Muscle layer of duodenum (tissue), 2 donors: ENCODE results near the gene WDR55.
"Not testable (repeated sequence)": the region's sequence is repeated elsewhere in the genome, so short reads cannot be mapped to it uniquely, and the experiment has no call there.

ENCODE experiments used
- H3K27ac ChIP-seq: one replicate; pipeline ENCODE4 v1.7.0; 2013; ENCODE audit warnings: mild to moderate bottlenecking, low read length
- H3K27me3 ChIP-seq: one replicate; pipeline ENCODE4 v1.7.0; 2013; ENCODE audit warnings: low read depth, mild to moderate bottlenecking, control low read depth, low read length
- H3K36me3 ChIP-seq, 2 donors: one replicate each; pipeline ENCODE4 v1.7.0; 2013; ENCODE audit warnings: low read length in 2 of 2, control low read depth in 1 of 2, mild to moderate bottlenecking in 1 of 2; ENCODE audit not compliant: insufficient read depth in 2 of 2, control insufficient read depth in 1 of 2
- H3K4me1 ChIP-seq, 2 donors: one replicate each; pipeline ENCODE4 v1.7.0; 2013; ENCODE audit warnings: low read length in 2 of 2, mild to moderate bottlenecking in 2 of 2, control low read depth in 1 of 2, moderate library complexity in 1 of 2; ENCODE audit not compliant: insufficient read depth in 2 of 2, control insufficient read depth in 1 of 2
- H3K4me3 ChIP-seq, 2 donors: one replicate each; pipeline ENCODE4 v1.7.0; 2013; ENCODE audit warnings: low read length in 2 of 2, low read depth in 1 of 2, mild to moderate bottlenecking in 1 of 2
- H3K9me3 ChIP-seq, 2 donors: one replicate each; pipeline ENCODE4 v1.7.0; 2013; ENCODE audit warnings: low read length in 2 of 2, control low read depth in 1 of 2, mild to moderate bottlenecking in 1 of 2; ENCODE audit not compliant: control insufficient read depth in 1 of 2
- donor health status: healthy.

WDR55 gene

GRCh38 chr5:140664359-140665119 lies at the start of gene WDR55:
Gene WDR55 (plus strand): TSS chr5:140664904. CDS start chr5:140664913, 9 bp downstream.
- H3K9me3 ChIP-seq = no peaks in the 10 kb centered on the region
- H3K27me3 ChIP-seq = no peaks in the 10 kb centered on the region
- H3K36me3 ChIP-seq = peaks cover 47 to 64% of the 10 kb centered on the region in 2 donors
- peak within 1 kb of the TSS; percentile 98 for H3K27ac ChIP-seq
- H3K4me1 ChIP-seq = peaks cover 3 to 24% of the 10 kb centered on the region in 2 donors
- peak within 1 kb of the TSS; percentile 97 to 99 for H3K4me3 ChIP-seq

GRCh38 chr5:140622301-140622700 lies 42.4 kb upstream of the WDR55 start:
- Histone ChIP-seq H3K36me3 (no peaks in the 10 kb centered on the region), H3K9me3 (no peaks in the 10 kb centered on the region), H3K4me3 (no peak overlapping the region), H3K27ac (no peak overlapping the region), H3K27me3 (no peaks in the 10 kb centered on the region), H3K4me1 (no peaks in the 10 kb centered on the region)

GRCh38 chr5:140623061-140623460 lies 41.6 kb upstream of the WDR55 start:
- H3K27me3 ChIP-seq, H3K4me1 ChIP-seq, H3K36me3 ChIP-seq, H3K4me3 ChIP-seq, H3K9me3 ChIP-seq, H3K27ac ChIP-seq: not testable (repeated sequence)

- H3K27ac ChIP-seq, H3K4me1 ChIP-seq, H3K36me3 ChIP-seq, H3K27me3 ChIP-seq, H3K4me3 ChIP-seq, H3K9me3 ChIP-seq: not testable (repeated sequence)
Measured at GRCh38 chr5:140624886-140625285, 39.8 kb upstream of the WDR55 start.

GRCh38 chr5:140627972-140628371 lies 36.7 kb upstream of the WDR55 start:
- Histone ChIP-seq H3K4me1 (peaks cover 0 to 10% of the 10 kb centered on the region in 2 donors), H3K27ac (no peak overlapping the region), H3K4me3 (no peak overlapping the region), H3K27me3 (no peaks in the 10 kb centered on the region), H3K9me3 (no peaks in the 10 kb centered on the region), H3K36me3 (no peaks in the 10 kb centered on the region)

- H3K4me3 ChIP-seq = no peak overlapping the region
- H3K36me3 ChIP-seq = no peaks in the 10 kb centered on the region
- H3K27me3 ChIP-seq = no peaks in the 10 kb centered on the region
- peaks cover 0 to 15% of the 10 kb centered on the region in 2 donors for H3K4me1 ChIP-seq
- H3K27ac ChIP-seq = no peak overlapping the region
- no peaks in the 10 kb centered on the region for H3K9me3 ChIP-seq
Measured at GRCh38 chr5:140628711-140629110, 36.0 kb upstream of the WDR55 start.

- H3K4me1 ChIP-seq = peaks cover 0 to 15% of the 10 kb centered on the region in 2 donors
- no peaks in the 10 kb centered on the region for H3K9me3 ChIP-seq
- peak overlapping the region; percentile 84 to 86 for H3K4me3 ChIP-seq
- peak overlapping the region; percentile 72 for H3K27ac ChIP-seq
- no peaks in the 10 kb centered on the region for H3K27me3 ChIP-seq
- H3K36me3 ChIP-seq = no peaks in the 10 kb centered on the region
Measured at GRCh38 chr5:140630292-140631035, 34.2 kb upstream of the WDR55 start.

GRCh38 chr5:140631036-140631417 lies 33.7 kb upstream of the WDR55 start:
- no peaks in the 10 kb centered on the region for H3K36me3 ChIP-seq
- no peaks in the 10 kb centered on the region for H3K27me3 ChIP-seq
- H3K4me1 ChIP-seq = peaks cover 0 to 15% of the 10 kb centered on the region in 2 donors
- H3K27ac ChIP-seq = peak overlapping the region; percentile 72
- peak overlapping the region; percentile 84 to 86 for H3K4me3 ChIP-seq
- H3K9me3 ChIP-seq = no peaks in the 10 kb centered on the region

- Histone ChIP-seq H3K27me3 (no peaks in the 10 kb centered on the region), H3K36me3 (no peaks in the 10 kb centered on the region), H3K4me1 (peaks cover 0 to 15% of the 10 kb centered on the region in 2 donors), H3K4me3 (peak overlapping the region; percentile 84 to 86), H3K9me3 (no peaks in the 10 kb centered on the region), H3K27ac (peak overlapping the region; percentile 72)
Measured at GRCh38 chr5:140631831-140632365, 32.8 kb upstream of the WDR55 start.

- Histone ChIP-seq H3K27ac (peak overlapping the region; percentile 72), H3K27me3 (no peaks in the 10 kb centered on the region), H3K9me3 (no peaks in the 10 kb centered on the region), H3K36me3 (no peaks in the 10 kb centered on the region), H3K4me3 (peak overlapping the region; percentile 84 to 86), H3K4me1 (peaks cover 0 to 15% of the 10 kb centered on the region in 2 donors)
Measured at GRCh38 chr5:140632366-140633020, 32.2 kb upstream of the WDR55 start.

GRCh38 chr5:140633021-140633471 lies 31.7 kb upstream of the WDR55 start, which contains the start of gene CD14:
Gene CD14 (minus strand): TSS chr5:140633175. CDS start chr5:140633071, 104 bp downstream.
- H3K4me3 ChIP-seq = peak within 1 kb of the TSS; percentile 84 to 86
- no peaks in the 10 kb centered on the region for H3K27me3 ChIP-seq
- no peaks in the 10 kb centered on the region for H3K36me3 ChIP-seq
- peaks cover 0 to 15% of the 10 kb centered on the region in 2 donors for H3K4me1 ChIP-seq
- H3K9me3 ChIP-seq = no peaks in the 10 kb centered on the region
- H3K27ac ChIP-seq = peak within 1 kb of the TSS; percentile 72
